RCC 7860 (cell line): ENCODE measurements around the gene TAF6.

Source experiments
- DNase-seq: peaks from one replicate; pipeline ENCODE4 v3.0.0-alpha.2; 2015; ENCODE audit warnings: low spot score
- FAIRE-seq: peaks from 2 replicates; lab custom pipeline; 2012; peaks lifted over from hg19 to GRCh38; lab: Jason Lieb, UNC

Gene TAF6

DNA sequence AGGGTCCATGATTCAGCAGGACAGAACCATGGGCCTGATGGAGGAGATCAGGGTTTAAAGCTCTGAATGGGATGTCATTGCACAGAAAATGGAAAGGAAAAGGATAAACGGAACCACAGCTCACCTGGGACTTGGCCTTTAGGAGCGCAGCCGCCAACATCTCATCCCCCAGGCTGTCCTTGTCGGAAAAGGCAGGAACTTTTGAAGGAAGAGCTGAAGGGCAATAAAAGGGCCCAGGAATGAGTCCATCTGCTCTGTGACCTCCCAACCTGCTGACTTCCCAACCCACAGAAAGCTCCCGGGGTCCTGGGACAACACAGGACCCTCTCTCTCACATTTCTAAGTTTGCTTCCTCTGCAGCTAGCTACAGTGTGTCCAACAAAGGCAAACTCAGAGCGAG, 43.7 kb downstream of the TAF6 start:
- DNase-seq (no peak), FAIRE-seq (no peak)

DNA sequence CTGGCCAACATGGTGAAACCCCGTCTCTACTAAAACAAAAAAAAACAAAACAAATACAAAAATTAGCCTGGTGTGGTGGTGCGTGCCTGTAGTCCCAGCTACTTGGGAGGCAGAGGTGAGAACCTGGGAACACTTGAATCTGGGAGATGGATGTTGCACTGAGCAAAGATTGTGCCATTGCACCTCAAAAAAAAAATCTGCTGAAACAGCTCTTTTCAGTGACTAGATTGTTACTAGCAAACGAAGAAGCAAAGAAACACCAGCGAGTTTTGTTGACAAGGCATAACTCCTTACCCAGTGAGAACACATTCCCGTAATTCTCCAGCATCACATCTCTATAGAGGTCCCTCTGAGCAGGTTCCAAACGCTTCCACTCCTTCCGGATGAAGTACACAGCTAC, 44.3 kb downstream of the TAF6 start:
- no peak for FAIRE-seq

DNA sequence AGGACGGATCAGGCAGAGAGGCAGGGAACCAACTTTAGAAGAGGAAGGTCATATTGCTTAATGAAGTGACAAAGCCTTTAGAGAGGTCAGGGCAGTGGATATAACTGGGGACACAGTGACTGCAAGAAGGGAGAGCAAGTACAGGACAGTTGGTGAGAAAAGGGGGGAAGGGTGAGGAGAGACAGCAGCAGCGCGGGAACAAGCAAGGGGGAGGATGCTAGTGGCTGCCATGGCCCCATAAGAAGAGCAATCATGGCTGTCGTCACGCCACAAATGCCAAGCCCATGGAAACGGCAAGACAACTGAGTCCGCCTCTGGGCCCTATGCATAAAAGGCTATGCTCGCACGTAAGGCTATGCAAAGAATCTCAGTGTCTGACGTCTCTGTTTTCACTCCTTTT, 46.7 kb downstream of the TAF6 start:
- DNase-seq (no peak), FAIRE-seq (no peak)

More for the DNA sequence above, 44.3 kb downstream of the TAF6 start:
- no peak for DNase-seq

DNA sequence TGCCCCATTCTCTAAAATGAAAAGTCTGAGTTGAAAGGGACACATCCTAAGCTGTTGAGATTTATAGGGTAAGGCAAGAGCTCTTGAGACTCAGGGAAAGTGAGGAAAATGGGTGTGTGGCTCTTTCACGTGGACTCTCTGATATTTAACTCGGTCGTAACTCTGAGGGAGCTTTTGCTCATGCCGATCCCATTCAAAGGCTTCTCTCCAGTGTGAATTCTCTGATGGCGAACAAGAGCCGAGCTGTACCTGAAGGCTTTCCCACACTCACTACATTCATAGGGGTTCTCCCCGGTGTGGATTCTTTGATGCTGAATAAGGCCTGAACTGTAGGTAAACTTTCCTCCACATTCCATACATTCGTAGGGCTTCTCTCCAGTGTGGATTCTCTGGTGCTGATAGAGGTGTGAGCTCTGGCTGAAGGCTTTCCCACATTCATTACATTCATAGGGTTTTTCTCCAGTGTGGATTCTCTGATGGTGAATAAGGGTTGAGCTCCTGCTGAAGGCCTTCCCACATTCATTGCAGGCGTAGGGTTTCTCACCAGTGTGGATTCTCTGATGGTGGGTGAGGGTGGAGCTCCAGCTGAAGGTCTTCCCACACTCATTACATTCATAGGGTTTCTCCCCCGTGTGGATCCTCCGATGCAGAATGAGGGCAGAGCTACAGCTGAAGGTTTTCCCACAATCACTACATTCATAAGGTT, 48.0 kb downstream of the TAF6 start:
- no peak for FAIRE-seq
- no peak for DNase-seq

DNA sequence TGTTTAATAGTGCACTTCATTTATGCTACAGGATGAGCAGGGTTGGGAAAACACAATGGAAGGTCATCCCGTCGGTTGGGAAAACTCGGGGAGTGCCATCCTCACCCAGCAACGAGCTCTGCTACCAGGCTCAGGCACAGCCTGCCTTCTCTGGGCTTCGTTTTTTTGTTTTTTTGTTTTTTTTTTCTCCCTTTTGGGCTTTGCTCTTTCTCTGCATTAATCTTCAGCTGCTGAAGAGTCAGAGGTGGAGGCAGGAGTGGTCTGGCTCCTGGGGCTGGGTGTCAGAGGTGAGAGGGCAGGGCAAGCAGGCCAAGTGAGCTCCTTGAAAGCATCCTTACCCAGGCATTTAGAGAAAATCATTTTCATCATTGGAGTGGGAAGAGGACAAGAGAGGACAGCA, 49.2 kb downstream of the TAF6 start:
- FAIRE-seq (no peak), DNase-seq (no peak)

DNA sequence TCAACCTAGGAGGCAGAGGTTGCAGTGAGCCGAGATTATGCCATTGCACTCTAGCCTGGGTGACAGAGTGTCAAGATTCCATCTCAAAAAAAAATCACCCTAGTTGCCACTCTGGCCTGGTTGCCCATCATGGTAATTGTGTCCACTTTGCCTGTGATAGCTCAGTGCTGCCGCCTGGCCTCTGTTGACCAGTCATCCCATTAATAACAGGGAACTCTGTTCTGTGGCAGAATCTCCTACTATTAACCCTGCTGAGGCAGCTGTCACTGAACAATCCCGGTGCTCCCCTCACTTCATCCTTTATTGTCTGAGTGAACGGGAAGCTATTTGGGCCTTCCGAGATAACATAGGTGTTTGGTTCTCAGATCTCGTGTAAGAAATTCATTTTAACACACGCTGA, 52.2 kb downstream of the TAF6 start:
- FAIRE-seq = no peak
- DNase-seq = no peak

DNA sequence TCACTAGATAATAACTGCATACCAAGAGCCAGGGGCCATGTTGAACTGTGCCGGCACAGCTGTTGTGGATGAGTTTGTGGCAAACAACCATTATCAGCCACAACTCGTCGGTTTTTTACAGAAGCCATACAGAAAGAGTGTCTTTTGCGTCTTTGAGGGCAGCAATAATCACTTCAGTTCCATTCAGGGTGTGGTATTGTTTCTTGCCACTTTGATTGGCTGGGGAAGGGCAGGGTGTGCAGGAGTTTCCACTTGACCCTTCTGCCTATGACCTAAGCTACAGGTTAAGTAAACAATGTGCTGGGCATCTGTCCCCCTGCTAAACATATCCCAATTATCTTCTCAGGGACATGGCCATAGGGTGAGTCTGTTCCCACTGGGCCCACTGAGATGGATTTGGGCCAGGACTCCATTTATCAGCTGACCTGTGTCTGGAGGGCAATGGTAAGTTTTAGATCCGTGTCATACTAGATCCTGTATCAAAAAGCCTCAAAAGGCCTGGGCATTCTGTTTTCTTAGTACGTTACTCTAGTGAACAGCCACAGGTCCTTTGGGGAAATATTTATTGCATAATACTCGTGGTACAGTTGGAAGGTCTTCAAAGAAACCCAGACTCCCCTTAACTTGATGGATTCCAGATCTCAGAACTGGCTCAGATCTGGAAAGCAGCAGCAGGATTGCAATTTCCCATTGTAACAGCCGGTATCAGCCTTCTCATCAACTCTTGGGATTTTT, 53.5 kb downstream of the TAF6 start:
- no peak for DNase-seq
- FAIRE-seq = no peak

DNA sequence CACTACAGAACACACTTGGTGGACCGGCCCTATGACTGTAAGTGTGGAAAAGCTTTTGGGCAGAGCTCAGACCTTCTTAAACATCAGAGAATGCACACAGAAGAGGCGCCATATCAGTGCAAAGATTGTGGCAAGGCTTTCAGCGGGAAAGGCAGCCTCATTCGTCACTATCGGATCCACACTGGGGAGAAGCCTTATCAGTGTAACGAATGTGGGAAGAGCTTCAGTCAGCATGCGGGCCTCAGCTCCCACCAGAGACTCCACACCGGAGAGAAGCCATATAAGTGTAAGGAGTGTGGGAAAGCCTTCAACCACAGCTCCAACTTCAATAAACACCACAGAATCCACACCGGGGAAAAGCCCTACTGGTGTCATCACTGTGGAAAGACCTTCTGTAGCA, 55.0 kb downstream of the TAF6 start:
- FAIRE-seq (no peak), DNase-seq (no peak)

DNA sequence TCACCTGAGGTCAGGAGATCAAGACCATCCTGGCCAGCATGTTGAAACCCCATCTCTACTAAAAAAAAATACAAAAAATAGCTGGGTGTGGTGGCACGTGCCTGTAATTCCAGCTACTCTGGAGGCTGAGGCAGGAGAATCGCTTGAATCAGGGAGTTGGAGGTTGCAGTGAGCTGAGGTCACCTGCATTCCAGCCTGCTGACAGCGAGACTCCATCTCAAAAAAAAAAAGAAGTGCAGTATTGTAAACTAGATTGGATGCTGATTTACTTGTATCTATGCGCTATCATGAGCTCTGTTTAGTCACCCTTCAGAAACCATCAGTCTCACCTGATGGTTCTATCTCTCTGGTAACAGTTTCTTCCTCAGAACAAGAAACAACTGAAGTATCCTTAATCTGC, 55.8 kb downstream of the TAF6 start:
- no peak for FAIRE-seq

DNA sequence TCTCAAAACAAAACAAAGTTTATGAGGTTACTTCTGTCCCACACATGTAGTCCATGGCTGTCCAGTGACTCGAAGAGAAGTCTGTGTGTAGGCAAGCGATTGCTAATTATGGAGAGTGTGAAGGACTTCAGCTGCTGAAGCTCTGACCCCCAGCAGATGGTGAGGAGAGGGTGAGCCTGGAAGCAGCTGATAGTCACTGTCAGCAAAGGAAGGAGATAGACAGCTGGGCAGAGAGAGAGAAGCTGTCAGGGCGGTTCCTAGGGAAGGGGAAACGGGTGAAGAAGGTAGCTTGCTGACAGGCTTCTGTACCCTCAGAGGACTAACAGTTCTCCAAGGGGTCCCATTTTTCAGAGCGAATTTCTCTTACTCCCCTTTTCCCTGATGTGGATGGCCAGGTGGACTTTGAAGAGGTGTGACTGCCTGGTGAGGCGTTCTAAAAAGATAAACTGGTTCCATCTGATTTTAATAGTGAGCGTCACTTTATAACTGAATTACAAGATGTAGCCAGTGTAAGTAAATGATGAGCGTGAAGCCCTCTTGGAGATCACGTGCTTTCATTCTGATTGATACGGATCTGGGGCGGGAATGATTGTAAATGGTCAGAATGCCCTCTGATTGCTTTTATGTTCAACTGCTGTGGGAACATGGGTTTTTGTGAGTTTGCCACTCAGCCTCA, 57.5 kb downstream of the TAF6 start:
- no peak for FAIRE-seq
- DNase-seq = no peak

More for the DNA sequence above, 55.8 kb downstream of the TAF6 start:
- DNase-seq = no peak

DNA sequence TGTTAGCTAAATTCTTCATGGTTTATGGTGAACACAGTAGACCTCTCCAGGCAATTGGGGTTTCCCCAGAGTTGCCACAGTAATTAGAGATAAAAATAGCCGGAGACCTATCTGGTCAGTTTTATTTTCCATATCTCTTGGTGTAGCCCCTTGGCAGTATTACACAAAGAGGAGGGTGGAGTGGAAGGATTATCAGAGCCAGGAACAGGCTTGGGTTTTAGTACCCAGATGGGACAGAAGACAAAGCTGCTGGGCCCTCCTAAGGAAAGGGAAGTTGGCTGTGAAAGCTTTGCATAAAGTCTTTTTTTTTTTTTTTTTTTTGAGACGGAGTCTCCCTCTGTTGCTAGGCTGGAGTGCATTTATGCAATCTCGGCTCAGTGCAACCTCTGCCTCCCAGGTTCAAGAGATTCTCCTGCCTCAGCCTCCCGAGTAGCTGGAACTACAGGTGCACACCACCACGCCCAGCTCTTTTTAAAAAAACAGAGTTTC, 59.9 kb downstream of the TAF6 start:
- FAIRE-seq (no peak), DNase-seq (no peak)
